HG03457 (cell line): ENCODE results near the gene TES.
"Not testable (repeated sequence)": the region's sequence is repeated elsewhere in the genome, so short reads cannot be mapped to it uniquely, and the experiment has no call there.

Experiments used
- ATAC-seq: cut with Tn5 transposase; IDR thresholded peaks from one replicate; pipeline ENCODE4 v1.9.1; 2021; ENCODE audit warnings: moderate number of reproducible peaks; ENCODE audit not compliant: unreplicated experiment

Gene TES

GRCh38 chr7:116241291-116241690 is 31.0 kb downstream of the TES start:
- ATAC-seq, result no peak

DNA sequence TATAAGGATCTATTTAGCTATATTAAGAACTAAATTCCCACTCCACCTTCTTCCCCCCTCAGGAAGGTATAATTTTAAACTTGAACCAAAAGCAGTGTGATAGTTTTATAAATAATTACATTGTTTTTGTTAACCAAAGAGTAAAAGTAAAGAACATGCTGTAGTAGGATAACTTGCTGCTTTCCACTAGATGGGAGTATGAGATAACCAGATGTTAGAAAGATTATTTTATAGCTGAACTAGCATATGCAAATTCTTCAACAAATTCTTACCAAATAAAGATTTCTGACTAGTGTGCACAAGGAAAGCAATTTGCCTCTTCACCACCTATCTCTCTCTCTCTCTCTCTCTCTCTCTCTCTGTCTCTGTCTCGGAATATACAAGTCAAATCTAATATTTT is 31.8 kb downstream of the TES start:
- no peak for ATAC-seq

DNA sequence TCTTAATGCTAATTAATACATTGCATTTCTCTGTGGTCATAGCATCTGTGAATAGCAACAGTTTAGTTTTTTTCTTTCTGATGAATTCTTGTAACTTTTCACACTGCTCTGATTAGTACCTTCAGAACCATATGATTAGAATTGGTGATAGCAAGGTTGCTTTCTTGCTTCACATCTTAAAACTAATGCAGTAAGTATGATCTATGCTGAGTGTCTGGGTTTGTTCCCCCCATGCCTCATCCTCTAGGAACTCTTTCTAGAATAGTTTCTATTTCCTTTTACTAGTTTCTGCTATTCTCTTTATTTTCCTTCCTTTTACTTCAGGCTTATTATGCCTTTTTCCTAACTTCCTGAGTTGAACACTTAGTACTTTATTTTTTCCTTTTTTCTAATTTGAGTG is 32.4 kb downstream of the TES start:
- no peak for ATAC-seq

DNA sequence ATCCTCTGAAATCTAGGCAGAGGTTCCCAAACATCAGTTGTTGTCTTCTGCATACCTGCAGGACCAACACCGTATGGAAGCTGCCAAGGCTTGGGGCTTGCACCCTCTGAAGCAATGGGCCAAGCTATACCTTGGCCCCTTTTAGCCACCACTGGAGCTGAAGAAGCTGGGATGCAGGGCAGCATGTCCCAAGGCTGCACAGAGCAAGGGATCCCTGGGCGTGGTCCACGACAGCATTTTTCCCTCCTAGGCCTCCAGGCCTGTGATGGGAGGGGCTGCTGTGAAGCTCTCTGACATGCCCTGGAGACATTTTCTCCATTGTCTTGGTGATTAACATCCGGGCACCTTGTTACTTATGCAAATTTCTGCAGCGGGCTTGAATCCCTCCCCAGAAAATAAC is 34.5 kb downstream of the TES start:
- not testable (repeated sequence) for ATAC-seq

GRCh38 chr7:116246357-116246756 is 36.0 kb downstream of the TES start:
- ATAC-seq, result no peak

DNA sequence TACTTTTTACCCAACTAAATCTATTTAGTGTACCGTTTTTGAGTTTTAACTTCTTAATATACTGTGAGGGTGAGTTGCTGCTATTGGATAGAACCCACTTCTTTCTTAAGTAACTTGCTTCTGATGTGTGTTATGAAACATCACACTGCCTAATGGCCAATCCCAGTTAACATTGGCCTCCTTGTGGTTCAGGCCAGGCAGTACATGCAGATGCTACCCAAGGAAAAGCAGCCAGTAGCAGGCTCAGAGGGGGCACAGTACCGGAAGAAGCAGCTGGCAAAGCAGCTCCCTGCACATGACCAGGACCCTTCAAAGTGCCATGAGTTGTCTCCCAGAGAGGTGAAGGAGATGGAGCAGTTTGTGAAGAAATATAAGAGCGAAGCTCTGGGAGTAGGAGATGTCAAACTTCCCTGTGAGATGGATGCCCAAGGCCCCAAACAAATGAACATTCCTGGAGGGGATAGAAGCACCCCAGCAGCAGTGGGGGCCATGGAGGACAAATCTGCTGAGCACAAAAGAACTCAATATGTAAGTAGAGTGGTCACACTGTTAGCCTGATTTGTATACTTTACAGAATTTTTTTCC is 39.7 kb downstream of the TES start:
- ATAC-seq, result no peak

DNA sequence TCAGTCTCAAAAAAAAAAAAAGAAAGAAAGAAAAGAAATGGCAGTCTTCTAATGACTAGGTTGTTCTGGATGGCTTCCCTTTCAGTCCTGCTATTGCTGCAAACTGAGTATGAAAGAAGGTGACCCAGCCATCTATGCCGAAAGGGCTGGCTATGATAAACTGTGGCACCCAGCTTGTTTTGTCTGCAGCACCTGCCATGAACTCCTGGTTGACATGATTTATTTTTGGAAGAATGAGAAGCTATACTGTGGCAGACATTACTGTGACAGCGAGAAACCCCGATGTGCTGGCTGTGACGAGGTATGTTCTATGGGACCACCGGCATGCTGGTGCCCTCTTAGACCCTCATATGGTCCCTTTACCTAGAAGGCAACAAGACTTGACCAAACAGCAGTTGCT is 41.3 kb downstream of the TES start:
- ATAC-seq, result no peak

- no peak for ATAC-seq
Observed at GRCh38 chr7:116252249-116252648, 41.9 kb downstream of the TES start.

DNA sequence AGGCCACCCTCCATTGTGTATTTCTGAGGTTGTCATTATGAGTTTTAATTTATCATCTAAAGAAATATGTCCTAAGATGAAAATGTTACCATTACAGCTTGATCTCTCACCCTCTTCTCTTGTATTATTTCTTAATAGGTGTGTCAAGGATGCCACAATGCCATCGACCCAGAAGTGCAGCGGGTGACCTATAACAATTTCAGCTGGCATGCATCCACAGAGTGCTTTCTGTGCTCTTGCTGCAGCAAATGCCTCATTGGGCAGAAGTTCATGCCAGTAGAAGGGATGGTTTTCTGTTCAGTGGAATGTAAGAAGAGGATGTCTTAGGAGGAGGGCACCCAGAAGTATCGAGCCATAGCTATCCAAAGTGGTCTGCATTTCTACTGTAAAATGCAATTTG is 46.8 kb downstream of the TES start:
- no peak for ATAC-seq

GRCh38 chr7:116258734-116259133 is 48.4 kb downstream of the TES start:
- ATAC-seq, result no peak

GRCh38 chr7:116259156-116259870 is 49.0 kb downstream of the TES start:
- no peak for ATAC-seq

DNA sequence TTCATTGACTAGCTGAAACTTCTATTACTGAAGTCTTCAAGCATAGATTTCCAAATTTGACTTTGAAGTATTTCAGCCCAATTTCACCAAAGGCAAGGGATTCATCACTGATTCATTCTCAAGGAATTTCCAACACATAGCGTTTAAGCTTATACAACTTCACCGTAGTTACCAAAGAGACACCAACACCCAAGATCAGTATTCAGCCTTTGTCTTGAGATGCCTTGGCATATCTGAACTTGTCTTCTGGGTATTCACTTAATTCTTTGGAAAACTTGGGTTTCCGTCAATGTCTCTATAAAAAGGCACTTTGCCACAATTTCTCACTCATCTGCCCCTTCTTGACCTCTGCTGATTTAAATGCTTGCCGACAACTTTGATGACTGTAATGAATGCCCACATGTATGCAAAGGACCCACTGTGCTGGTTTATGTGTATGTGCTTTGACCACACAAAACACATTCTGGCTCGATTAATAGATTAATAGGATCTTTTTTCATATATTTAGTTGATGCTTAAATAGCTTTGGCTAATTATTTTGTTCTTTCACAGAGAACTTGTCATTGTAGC is 49.6 kb downstream of the TES start:
- no peak for ATAC-seq

GRCh38 chr7:116261904-116262303 is 51.6 kb downstream of the TES start:
- ATAC-seq, result no peak

DNA sequence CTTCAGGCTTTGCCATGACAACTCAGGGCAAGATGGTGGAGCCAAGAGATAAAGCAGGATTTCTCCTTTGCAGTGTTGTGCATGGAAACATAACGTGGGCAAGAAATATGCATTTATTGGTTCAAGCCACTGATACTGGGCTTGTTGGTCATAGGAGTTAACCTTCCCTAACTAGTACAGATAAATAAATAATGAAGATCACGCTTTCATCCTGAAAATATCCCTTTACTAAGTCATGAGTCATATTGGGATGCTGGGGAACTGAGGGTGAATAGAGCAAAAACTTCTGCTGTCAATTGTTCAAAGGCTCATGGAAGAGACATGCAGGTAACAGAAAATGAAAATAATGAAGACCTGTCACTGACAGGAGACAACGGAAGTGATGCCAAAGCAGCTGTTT is 55.5 kb downstream of the TES start:
- no peak for ATAC-seq

GRCh38 chr7:116269466-116269865 is 59.1 kb downstream of the TES start:
- no peak for ATAC-seq

- no peak for ATAC-seq
Observed at GRCh38 chr7:116271161-116271913, 61.0 kb downstream of the TES start.

- no peak for ATAC-seq
Observed at GRCh38 chr7:116271963-116272886, 61.9 kb downstream of the TES start.

- no peak for ATAC-seq
Observed at GRCh38 chr7:116273283-116273917, 63.1 kb downstream of the TES start.

- no peak for ATAC-seq
Observed at GRCh38 chr7:116273918-116274301, 63.6 kb downstream of the TES start.

- no peak for ATAC-seq
Observed at GRCh38 chr7:116277070-116277469, 66.7 kb downstream of the TES start.
